Hair follicular keratinocyte (primary cell): ENCODE measurements around the gene GLB1L3. TPM values are rescaled to one million over a fixed set of nuclear protein-coding genes. Genes with fewer than 3 reads are reported as not detected.

Experiments
- total RNA-seq: library from RNA; depleted of rRNA; stranded (reverse); fragments of >200 nt; gene quantifications from 2 replicates; pipeline ENCODE4 v1.2.3, GENCODE V29; 2015

The GLB1L3 gene
- total RNA-seq = 0.70 and 2.3 TPM in 2 replicates

GRCh38 chr11:134275534-134276395 is at the start of gene GLB1L3:
GLB1L3 (plus strand) TSS chr11:134276379; CDS start chr11:134276741, 362 bp downstream.

GRCh38 chr11:134253188-134253993 is 22.8 kb upstream of the GLB1L3 start, which contains the start of the genes ACAD8 and THYN1:
ACAD8 (plus strand) TSS chr11:134253568; CDS start chr11:134253601, 33 bp downstream.
THYN1 (minus strand) TSS chr11:134253352; CDS start chr11:134252882, 470 bp downstream.

GRCh38 chr11:134331354-134332188 is 55.4 kb downstream of the GLB1L3 start, which contains the start of gene GLB1L2:
GLB1L2 (plus strand) TSS chr11:134331988; CDS start chr11:134332062, 74 bp downstream.

Other genes with a start within 250 kb of the GLB1L3 start
- gene JAM3, start 207.3 kb upstream of the GLB1L3 start, total RNA-seq = 5.6 and 13.7 TPM in 2 replicates
- 10.2 and 17.2 TPM in 2 replicates for gene NCAPD3, start 52.4 kb upstream of the GLB1L3 start, total RNA-seq
- gene VPS26B, start 51.7 kb upstream of the GLB1L3 start, total RNA-seq = 33.7 and 43.8 TPM in 2 replicates
- gene THYN1, start 23.0 kb upstream of the GLB1L3 start, total RNA-seq = 67.1 and 71.8 TPM in 2 replicates
- gene ACAD8, start 22.8 kb upstream of the GLB1L3 start, total RNA-seq = 16.5 and 16.9 TPM in 2 replicates
- 1.2 and 2.0 TPM in 2 replicates for gene GLB1L2, start 55.6 kb downstream of the GLB1L3 start, total RNA-seq
- 0.11 and 0.47 TPM in 2 replicates for gene B3GAT1, start 135.9 kb downstream of the GLB1L3 start, total RNA-seq